Thyroid gland (tissue), 4 donors: ENCODE data around the gene TTC39B.

Source experiments
- POLR2A ChIP-seq, 2 donors: fragments of 450-650 bp; IDR thresholded peaks; one replicate each; pipeline ENCODE4 v1.6.1; 2017; ENCODE audit warnings: antibody characterized with exemption in 2 of 2, mild to moderate bottlenecking in 2 of 2, moderate library complexity in 1 of 2
- TF ChIP-seq, protein P1 (sequence below), 6 experiments: fragments of 200-600 bp in 3 of 6; fragments of 450-650 bp in 3 of 6; sonication (generic) in 3 of 6; IDR thresholded peaks; one replicate each; pipeline ENCODE4 v1.5.1; 2016 to 2019; ENCODE audit warnings: antibody characterized with exemption in 6 of 6, mild to moderate bottlenecking in 2 of 6, inconsistent platforms in 1 of 6, moderate library complexity in 1 of 6

DNA sequence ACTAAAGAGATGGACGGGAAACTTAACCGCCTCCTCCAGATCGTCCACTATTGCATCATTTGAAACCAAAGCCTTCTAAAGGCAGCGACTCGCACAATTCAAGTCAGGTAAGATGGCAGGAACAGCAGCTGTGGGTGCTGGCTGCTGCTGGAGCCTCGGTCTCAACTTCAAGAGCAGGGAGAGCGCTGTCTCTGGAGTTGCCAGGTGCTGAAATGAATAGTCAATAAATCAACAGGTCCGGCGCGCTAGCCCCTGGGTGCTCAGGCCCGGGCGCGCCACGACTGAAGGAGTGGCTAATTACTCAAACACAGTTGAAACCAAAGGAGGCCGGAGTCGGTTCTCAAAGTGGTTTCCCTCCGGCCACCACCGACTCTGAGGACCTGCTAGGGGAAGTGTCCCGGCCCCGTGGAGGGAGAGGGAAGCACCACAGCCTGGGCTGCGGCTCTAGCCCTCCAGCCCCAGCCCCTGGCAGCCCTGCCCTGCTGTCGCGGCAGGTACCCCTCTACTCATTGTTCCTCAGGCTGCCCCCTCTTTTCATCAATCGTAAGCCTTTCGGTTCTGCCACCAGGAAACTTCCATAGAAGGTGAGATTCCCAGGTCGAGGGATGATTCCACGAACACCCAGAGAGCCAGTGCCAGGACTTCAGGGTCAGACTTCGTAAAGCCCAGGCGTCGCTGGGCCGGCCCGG is 804 bp downstream of the TTC39B start:
- TF ChIP-seq, protein P1, sequence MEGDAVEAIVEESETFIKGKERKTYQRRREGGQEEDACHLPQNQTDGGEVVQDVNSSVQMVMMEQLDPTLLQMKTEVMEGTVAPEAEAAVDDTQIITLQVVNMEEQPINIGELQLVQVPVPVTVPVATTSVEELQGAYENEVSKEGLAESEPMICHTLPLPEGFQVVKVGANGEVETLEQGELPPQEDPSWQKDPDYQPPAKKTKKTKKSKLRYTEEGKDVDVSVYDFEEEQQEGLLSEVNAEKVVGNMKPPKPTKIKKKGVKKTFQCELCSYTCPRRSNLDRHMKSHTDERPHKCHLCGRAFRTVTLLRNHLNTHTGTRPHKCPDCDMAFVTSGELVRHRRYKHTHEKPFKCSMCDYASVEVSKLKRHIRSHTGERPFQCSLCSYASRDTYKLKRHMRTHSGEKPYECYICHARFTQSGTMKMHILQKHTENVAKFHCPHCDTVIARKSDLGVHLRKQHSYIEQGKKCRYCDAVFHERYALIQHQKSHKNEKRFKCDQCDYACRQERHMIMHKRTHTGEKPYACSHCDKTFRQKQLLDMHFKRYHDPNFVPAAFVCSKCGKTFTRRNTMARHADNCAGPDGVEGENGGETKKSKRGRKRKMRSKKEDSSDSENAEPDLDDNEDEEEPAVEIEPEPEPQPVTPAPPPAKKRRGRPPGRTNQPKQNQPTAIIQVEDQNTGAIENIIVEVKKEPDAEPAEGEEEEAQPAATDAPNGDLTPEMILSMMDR (IDR thresholded peaks at IDR 0.05): no peak
- TF ChIP-seq POLR2A (IDR thresholded peaks at IDR 0.05): no peak
